C4-2B (cell line): ENCODE results near the gene PLCL2.

Source experiments
- CTCF ChIP-seq: fragments of 450-650 bp; conservative IDR thresholded peaks from 2 replicates; pipeline ENCODE4 v1.5.1; 2017; ENCODE audit warnings: mild to moderate bottlenecking
- ZFX ChIP-seq: fragments of 450-650 bp; IDR thresholded peaks from 2 replicates; pipeline ENCODE4 v1.6.1; 2017

- TF ChIP-seq CTCF (no peak), ZFX (no peak)
Measured at GRCh38 chr3:16961621-16962205, 77.0 kb downstream of the PLCL2 start.
